RWPE2 (cell line): Measurements from ENCODE around the gene ZC3H4.

Experiments used
- ATAC-seq: fragments of 200-7000 bp; cut with Tn5 transposase; 3 replicates; pipeline ENCODE4 v1.9.1; 2021; ENCODE audit warnings: low read depth
- DNase-seq: peaks from one replicate; pipeline ENCODE4 v3.0.0-alpha.2; 2020; ENCODE audit warnings: low spot score
- H3K27ac ChIP-seq: fragments of 450-650 bp; 2 replicates; pipeline ENCODE4 v1.5.1; 2017; ENCODE audit warnings: mild to moderate bottlenecking; ENCODE audit not compliant: poor library complexity, severe bottlenecking
- H3K27me3 ChIP-seq: fragments of 250-450 bp; sonication (Bioruptor Pico); 2 replicates; pipeline ENCODE4 v1.5.1; 2021; ENCODE audit warnings: mild to moderate bottlenecking, moderate library complexity; ENCODE audit not compliant: insufficient read depth, poor library complexity, severe bottlenecking
- H3K36me3 ChIP-seq: fragments of 250-450 bp; sonication (Bioruptor Pico); 2 replicates; pipeline ENCODE4 v1.5.1; 2020; ENCODE audit warnings: low read depth, mild to moderate bottlenecking, moderate library complexity
- H3K4me1 ChIP-seq: fragments of 250-450 bp; sonication (Bioruptor Pico); 2 replicates; pipeline ENCODE4 v1.5.1; 2021; ENCODE audit warnings: mild to moderate bottlenecking, moderate library complexity; ENCODE audit not compliant: insufficient read depth, poor library complexity, severe bottlenecking
- H3K4me3 ChIP-seq: fragments of 250-450 bp; sonication (Bioruptor Pico); 2 replicates; pipeline ENCODE4 v1.5.1; 2021; ENCODE audit warnings: mild to moderate bottlenecking, moderate library complexity; ENCODE audit not compliant: severe bottlenecking
- H3K9me3 ChIP-seq: fragments of 250-450 bp; sonication (Bioruptor Pico); 2 replicates; pipeline ENCODE4 v1.5.1; 2021; ENCODE audit warnings: mild to moderate bottlenecking, moderate library complexity; ENCODE audit not compliant: severe bottlenecking
- CTCF ChIP-seq: fragments of 450-650 bp; IDR thresholded peaks from one replicate; pipeline ENCODE4 v1.5.1; 2017; ENCODE audit warnings: mild to moderate bottlenecking, moderate library complexity; ENCODE audit not compliant: poor library complexity, severe bottlenecking

The ZC3H4 gene

GRCh38 chr19:47109177-47109540 lies 4.4 kb downstream of the ZC3H4 start:
- no peak for ATAC-seq
- Histone ChIP-seq H3K36me3 (peaks cover 34% of the 10 kb centered on the region), H3K4me1 (peaks cover 33% of the 10 kb centered on the region), H3K27me3 (no peaks in the 10 kb centered on the region), H3K27ac (peak overlapping the region; percentile 94), H3K4me3 (no peak overlapping the region), H3K9me3 (no peaks in the 10 kb centered on the region)
- no peak for DNase-seq
- no peak for TF ChIP-seq CTCF

- no peak for DNase-seq
- ATAC-seq = 0 out of 3 replicates have a peak, but pooled peaks have one; percentile 15
- TF ChIP-seq CTCF = no peak
- peaks cover 38% of the 10 kb centered on the region for H3K36me3 ChIP-seq
- peaks cover 33% of the 10 kb centered on the region for H3K4me1 ChIP-seq
- peak overlapping the region; percentile 94 for H3K27ac ChIP-seq
- H3K9me3 ChIP-seq = no peaks in the 10 kb centered on the region
- H3K27me3 ChIP-seq = no peaks in the 10 kb centered on the region
- no peak overlapping the region for H3K4me3 ChIP-seq
Measured at GRCh38 chr19:47107953-47108746, 5.4 kb downstream of the ZC3H4 start.

GRCh38 chr19:47107202-47107952 lies 6.2 kb downstream of the ZC3H4 start:
- no peak for TF ChIP-seq CTCF
- ATAC-seq = no peak
- H3K4me1 ChIP-seq = peaks cover 33% of the 10 kb centered on the region
- H3K27me3 ChIP-seq = no peaks in the 10 kb centered on the region
- peaks cover 40% of the 10 kb centered on the region for H3K36me3 ChIP-seq
- DNase-seq = no peak
- H3K27ac ChIP-seq = peak overlapping the region; percentile 94
- H3K9me3 ChIP-seq = no peaks in the 10 kb centered on the region
- H3K4me3 ChIP-seq = no peak overlapping the region

- ATAC-seq (no peak), DNase-seq (no peak)
- Histone ChIP-seq H3K4me3 (no peak overlapping the region), H3K36me3 (peaks cover 40% of the 10 kb centered on the region), H3K9me3 (no peaks in the 10 kb centered on the region), H3K4me1 (peaks cover 33% of the 10 kb centered on the region), H3K27me3 (no peaks in the 10 kb centered on the region), H3K27ac (peak overlapping the region; percentile 94)
- no peak for TF ChIP-seq CTCF
Measured at GRCh38 chr19:47106821-47107201, 6.8 kb downstream of the ZC3H4 start.
